GM18867 (cell line): ENCODE results near the gene NAV2.

Source experiments
- ATAC-seq: cut with Tn5 transposase; IDR thresholded peaks from one replicate; pipeline ENCODE4 v1.9.1; 2021; ENCODE audit warnings: mild to moderate bottlenecking, moderate library complexity; ENCODE audit not compliant: unreplicated experiment

Gene NAV2, protein sequence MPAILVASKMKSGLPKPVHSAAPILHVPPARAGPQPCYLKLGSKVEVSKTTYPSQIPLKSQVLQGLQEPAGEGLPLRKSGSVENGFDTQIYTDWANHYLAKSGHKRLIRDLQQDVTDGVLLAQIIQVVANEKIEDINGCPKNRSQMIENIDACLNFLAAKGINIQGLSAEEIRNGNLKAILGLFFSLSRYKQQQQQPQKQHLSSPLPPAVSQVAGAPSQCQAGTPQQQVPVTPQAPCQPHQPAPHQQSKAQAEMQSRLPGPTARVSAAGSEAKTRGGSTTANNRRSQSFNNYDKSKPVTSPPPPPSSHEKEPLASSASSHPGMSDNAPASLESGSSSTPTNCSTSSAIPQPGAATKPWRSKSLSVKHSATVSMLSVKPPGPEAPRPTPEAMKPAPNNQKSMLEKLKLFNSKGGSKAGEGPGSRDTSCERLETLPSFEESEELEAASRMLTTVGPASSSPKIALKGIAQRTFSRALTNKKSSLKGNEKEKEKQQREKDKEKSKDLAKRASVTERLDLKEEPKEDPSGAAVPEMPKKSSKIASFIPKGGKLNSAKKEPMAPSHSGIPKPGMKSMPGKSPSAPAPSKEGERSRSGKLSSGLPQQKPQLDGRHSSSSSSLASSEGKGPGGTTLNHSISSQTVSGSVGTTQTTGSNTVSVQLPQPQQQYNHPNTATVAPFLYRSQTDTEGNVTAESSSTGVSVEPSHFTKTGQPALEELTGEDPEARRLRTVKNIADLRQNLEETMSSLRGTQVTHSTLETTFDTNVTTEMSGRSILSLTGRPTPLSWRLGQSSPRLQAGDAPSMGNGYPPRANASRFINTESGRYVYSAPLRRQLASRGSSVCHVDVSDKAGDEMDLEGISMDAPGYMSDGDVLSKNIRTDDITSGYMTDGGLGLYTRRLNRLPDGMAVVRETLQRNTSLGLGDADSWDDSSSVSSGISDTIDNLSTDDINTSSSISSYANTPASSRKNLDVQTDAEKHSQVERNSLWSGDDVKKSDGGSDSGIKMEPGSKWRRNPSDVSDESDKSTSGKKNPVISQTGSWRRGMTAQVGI (N-terminal part only)

DNA sequence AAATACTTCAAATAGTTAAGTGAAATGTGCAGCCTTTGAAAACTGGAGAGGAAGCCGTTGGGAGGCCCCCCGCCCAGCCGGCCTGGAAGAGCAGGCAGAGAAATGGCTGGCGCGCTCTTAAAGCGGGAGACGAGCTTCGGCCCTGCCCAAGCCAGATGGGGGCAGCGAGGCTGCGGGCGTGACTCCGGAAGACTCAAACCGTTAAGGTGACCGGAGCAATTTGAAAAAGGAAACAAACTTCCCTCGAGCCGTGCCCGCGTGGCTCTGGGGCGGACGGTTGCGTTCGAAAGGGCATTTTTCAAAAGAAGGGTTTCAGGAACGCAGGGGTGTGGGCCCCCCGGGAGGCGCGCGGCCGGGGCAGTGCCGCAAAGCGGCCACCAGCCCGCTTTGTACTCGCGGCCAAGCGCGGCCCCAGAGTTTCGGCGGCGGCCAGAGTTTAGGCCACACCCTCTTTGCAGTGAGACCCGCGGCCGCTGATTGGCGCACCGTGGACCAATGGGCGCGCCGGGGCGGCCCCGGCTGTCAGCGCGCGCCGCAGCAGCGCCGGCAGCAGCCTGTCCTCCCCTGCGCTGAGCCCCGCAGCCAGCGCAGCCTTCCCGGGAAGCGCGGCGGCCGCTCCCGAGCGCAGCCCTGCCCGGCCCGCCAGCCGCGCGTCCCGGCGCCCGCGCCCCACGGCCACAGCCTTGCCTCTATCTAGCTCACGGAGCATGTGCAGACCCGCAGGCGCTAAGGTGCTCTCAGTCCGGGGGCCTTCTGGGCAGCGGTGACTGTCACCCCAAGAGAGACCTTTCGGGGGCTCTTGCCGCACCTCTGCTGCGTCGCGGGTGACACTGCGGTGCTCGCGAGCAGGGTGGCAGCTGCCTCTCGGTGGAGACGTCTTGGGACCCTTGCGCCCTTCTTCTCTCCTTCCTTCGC is at the start of gene NAV2:
NAV2 (plus strand) TSS at position 557 of the 915 bp plus-strand sequence. CDS start 859 bp downstream, outside the sequence.
- ATAC-seq = peak; percentile 99

DNA sequence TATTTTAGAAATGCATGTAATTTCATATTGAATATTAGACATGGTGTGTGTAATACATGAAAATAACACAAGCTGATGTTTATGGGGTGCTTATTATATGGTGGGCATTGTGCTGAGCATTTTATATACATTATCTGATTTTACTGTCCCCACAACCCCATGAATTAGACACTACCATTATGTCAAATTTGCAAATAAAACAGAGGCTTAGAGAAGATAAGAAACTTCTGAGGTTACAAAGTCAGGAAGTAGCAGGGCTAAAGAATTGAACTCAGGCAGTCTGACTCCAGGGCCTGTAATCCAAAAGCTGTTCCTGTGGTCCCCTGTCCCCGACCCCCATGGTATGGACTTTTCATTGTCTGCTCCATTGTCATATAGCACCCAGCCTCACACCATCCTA is 49.4 kb upstream of the NAV2 start:
- no peak for ATAC-seq

DNA sequence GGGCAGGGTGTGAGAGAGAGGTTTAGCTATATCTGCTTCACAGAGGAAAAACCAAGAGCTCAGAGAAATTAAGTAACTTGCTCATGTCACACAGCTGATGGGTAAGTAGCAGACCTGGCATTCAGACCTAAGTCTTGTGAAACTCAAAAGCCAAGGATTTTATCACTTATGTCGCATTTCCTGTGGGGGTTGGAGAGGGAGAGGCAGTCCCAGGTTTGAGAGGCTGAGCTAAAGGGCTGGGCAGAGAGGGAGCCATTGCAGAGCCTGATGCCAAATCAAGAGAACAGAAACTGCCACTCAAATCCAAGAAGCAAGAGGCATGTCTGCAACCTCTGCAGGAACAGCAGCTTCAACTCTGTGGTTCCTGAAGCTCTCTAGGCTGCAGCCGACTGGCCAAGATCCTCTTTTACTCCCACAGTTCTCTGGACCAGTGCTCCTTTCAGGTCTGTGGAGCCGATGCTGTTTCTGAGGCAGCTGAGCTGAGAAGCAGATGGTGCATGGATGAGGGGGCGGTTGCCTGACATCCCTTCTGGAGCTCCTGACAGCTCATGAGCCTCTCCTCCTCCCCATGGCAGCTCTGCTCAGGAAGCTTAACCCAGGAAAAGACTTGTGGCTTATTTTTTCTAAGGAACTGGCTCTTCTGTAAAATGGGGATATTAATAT is 47.6 kb upstream of the NAV2 start:
- ATAC-seq = no peak

DNA sequence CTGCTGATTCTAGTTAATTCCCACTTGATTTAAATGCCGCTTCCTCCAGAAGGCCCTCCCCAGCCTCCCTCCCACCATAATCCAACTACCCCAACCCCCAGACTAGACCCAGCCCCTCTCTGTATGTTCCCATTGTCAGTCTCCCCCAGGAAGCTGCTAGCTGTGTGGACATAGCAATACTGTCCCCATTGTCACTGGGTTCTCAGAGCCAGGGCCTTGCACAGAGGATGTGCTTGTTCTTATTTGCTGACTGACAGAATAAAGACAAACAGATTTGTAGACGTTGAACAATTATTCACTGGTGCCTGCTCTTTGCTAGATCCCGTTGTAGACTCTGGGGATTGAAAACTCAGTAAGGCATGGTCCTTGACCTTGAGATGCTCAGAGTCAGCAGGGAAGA is 45.7 kb upstream of the NAV2 start:
- ATAC-seq = no peak

DNA sequence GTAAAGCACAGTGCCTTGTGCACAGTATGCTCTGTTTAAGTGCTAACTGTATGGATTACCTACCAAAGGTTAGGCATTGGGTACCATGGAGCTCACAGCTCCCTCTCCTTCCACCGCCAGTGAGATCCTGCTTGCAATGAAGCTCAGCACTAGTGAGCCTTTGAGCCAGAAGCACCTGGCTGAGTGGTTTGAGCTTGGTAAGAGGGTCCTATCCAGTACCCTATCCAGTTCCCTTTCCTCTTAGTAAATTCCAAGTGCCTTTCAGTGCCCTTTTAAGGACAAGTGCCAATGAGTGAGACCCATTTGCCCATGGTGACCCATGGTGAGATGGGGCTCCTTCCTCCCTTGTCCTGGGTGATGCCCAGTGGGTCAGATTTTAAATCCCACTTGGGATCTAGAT is 43.1 kb upstream of the NAV2 start:
- ATAC-seq = no peak

DNA sequence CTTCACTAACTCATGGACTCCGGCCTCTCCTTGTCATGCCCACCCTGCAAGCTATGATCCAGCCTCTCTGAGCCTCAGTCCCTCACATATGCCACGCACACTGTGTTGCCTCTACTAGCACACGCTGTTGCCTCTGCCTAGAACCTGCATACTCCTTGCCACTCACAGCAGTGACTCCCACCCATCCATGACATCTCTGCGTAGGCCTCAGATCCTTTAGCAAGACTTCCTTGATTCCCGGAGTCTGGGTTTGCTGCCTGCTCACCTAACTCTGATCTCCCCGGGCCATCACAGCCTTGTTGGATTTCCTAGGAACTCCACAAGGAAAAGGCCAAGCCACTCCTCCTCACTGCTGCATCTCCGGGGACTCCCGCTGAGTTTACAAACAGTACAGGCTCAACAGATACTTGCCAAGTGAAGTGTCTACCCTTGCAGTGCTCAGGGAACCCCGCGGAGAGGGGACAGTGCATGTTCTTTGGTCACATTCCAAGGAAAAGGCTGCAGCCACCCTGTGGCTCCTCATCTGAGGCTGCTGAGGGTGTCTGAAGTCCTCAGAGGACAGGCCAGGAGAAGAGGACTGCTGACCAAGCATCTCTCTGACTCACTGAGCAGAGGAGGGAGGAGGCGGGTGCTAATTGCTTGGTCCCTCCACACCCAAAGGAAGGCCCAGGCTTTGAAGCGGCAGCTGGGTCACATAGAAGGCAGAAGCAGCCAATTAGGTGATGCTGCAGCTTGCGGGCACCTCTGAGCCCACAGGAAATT is 42.4 kb upstream of the NAV2 start:
- no peak for ATAC-seq

DNA sequence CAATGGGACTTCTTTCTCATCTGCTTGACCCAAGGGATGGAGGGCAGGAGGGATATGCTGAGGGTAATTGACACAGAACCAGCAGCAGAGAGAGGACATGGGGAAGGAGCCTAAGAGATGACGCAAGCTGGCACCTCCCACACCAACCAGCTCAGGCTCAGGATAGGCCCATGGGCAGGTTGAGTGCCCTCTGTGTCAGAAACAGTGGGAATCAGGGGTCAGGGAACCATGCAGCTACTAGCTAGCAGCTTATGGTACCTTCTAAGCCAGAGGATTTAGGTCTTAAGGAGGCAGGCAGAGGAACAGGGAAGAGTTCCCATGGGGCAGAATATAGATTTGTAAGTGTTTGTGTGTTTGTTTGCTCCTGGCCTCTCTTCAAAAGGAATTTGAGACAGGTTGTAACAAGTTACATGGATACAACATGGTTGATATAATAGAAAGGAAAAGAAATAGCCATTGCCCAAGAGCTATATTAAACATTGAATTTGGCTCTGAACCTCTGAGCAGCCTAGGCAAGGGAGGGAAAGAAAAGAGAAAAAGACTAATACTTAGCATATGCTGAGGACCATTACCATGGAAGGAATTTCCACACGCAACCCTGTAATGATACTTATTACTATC is 39.9 kb upstream of the NAV2 start:
- no peak for ATAC-seq

DNA sequence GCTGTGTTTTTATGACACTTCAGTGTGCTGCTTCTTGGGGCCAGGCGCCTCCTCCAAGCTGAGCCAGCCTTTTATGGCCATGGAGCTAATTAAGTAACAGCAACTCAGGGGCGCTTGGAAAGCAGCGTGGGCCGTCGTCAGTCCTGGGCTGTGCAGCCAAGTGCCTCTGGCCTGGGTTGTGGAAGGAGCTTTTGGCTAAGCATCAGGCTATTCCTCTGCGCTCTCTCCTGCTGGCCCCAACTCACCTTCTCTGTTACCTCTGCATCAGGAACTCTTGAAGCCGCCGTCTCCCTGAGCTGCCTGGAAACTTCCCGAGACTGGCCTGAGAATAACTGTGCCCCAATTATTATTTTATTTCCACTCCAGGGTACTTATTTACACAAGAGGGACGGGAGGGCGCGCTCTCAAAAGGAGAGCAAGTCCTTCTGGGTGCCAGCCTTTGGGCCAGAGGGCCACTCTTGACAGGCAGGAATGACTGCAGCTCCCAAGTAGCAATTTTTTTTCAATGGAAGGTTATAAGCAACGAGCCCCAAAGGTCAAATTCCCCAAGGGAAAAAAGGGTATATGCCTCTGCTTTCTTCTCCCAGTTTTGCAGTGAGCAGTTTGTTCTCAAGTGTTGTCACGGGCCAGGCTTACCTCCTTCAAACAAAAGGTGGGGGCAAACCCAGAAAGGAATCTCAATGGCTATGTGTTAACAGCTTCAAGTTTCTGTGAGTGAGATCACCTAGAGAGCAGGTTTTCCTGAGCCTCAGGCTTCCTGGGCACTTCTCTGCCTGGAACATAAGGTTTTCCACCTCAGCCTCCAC is 38.5 kb upstream of the NAV2 start:
- no peak for ATAC-seq

DNA sequence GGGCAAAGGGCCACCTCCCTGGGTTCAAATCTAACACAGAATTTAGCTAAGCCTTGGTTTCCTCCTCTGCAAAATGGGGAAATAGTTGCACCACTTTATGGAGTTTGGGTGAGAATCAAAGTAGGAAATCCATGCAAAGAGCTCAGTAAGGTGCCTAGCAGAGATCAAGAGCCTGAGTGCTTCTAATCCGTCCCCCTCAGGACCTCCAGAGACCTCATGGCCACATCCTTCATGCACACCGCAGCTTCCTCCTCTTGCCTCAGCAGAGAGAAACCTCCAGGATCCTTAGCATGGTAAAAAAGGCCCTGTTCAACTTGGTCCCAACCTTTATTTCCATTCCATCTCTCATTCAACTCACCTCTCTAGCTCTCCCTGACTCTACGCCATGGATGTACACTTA is 37.8 kb upstream of the NAV2 start:
- ATAC-seq = no peak

DNA sequence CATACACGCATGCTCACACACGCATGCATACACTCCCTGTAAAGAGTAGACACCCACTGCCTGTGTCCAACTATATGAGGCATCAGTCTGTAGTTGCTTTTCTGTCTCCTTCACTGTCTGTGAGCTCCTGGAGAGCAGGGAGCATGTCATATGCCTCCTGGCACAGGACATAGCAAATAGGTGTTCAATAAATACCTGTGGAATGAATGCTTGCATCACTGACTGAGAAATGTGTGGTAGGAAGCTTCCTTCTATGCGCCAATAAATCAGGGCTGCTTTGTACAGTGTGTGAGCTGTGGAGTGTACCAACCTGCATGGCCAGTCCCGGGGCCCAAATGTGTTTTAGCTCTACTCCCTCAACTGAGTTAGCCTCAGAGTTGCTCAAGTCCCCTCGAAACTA is 37.2 kb upstream of the NAV2 start:
- no peak for ATAC-seq

DNA sequence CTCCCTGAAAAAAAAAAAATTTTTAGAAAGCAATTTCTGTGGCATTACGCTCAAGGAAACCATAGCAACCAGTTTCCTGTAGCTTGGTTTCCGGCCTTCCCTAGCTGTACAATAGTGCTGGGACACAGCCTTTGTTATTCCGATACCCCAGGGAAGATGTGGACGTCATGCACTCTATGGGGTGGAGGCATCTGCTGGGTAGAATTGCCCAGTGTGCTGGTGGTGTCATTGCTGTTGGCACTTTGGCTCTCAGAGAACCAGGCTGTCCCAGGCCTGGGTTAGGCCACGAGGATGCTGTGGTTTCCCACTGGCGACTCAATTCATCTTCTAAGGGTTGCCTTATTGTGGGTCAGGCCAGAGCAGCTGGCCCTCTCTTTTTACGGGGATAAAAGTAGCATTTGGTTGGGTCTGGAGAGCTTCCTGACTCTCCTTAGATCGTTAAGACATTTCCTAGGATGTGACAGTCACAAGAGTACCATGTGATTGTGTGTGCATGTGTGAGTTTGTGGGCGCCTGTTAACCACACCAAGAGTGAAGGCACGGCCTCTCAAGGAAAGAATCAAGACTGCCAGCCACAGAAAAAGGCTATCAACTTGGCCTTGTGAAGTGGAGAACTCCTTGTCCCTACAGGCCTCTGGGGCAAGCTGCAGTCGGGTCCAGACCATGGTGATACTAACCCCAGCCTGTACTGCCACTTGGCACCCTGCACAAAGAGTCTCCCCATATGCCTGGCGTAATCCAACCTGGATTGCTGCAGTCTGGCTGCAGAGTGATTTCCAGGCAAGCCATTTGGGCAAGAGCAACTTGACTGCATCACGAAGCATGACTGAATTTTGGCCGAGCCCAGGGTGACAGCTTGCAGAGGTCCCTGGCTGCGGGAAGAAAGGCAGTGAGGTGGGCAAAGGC is 35.9 kb upstream of the NAV2 start:
- ATAC-seq = no peak

DNA sequence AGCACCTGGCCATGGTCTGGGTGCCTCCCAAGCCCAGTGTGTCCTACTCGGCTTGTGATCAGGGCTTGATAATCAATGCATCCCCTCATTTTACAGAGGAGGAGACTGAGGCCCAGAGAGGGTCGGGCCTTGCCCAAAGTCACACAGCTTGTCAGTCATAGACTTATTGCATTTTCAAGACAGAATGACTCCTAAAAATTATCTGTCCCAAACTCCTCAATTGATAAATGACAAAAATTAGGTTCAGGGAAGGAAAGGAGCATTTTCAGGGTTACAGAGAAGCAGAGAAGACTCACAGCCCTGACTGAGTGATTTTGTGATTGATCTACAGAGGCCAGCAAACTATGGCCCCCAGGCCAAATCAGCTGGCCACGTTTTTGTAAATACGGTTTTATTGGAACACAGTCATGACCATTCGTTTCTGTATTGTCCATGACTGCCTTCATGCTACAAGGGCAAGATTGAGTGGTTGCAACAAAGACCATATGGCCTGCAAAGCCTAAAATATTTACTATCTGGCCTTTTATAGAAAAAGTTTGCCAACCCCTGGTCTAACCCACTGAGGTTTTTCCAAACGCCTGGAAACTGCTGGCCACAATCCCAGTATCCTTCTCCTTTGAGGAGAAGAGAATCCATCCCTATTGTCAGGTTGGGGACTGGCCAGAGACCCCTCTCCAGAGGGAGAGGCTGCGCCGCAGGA is 35.1 kb upstream of the NAV2 start:
- ATAC-seq = no peak

DNA sequence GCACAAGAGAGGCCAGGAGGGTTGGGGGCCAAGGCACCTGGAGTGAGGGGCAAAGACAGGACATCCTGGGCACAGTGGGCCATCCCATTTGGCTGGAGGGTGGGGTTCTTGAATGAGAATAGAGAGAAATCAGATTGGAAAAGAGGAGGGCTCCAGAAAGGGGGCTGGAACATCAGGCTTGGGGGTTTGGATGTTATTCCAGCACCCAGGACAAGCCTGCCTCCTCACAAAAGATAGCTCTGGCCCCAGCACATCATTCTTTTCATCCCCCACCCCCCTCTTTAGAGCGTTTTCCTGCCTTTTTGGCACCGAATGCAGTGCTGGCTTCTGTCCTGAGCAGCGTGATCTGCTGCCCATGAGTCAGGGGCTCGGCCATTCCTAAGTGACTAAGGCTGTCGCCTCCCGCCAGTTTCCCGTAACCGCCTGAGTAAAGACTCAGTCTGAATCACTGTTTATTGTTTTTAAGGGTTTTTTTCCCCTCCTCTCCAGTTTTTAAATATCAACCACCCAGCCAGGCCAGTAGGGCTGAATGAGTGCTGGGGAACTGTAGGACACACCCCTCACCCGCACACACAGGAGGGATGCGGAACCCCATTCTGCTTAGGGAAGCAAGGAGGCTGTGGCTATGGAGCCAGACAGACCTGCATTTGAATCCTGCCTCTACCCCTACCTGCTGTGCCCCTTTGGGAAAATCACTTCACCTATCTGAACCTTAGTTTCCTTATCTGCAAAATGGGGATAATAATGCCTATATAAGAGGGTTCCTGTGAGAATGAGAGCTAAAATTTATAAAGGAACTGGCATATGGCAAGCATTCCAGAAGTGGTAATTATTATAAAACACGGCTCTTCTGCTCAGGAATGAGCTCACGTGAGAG is 32.4 kb upstream of the NAV2 start:
- ATAC-seq = no peak

DNA sequence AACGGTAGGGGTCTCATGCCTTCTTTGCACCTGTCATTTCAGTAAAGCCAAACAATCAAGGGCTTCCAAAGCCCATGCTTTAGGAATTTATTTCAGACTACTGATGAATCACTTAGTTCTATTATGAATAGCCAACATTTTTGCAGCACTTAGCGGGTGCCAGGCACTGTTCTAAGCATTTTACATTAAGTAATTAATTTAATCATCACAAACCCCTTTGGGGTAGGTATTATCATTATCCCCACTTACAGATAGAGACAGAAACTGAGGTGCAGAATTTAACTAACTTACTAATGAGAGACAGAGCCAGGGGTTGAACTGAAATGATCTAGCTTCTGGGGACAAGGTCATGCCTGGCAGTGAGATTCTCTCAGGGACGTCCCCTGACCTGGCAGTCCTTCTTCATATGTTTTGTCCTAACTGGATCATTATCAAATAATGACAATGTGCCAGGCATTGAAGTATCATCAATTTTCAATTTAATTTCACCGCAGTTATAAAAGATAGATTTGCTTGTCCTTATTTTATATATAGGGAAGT is 31.7 kb upstream of the NAV2 start:
- ATAC-seq = no peak

DNA sequence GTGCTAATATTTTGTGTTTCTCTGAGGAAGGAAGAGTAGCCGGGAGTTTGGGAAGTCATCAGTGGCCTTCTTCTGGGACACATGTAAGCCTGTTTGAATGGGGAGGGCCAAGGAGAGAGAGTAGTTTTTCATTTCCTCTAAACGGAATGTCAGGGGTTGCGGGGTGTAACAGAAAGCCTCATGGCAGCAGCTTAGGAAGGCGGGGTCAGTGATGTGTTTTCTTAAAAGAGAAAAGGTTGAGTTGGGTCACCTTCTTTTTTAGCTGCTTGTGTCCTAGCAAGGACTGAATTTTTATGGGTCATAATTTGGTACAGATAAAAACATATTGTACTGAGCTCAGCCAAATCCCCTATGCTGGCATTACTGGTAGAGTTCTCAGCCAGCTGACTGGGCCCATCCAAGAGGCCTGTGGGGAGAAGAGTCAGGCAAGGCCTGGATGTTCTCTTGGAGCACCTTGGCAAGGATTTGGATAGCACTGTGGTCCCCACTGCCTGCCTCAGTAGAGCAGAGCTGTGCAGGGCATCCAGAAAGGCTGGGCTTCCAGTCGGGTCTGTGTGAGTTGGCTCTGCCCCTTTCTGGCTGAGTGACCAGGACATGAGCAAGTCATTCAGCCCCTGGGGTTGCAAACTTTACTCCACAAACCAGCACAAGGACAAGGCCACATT is 29.4 kb upstream of the NAV2 start:
- ATAC-seq = no peak
